Stomach (tissue), 9 donors: ENCODE data around the gene HOOK2. TPM values are rescaled to one million over a fixed set of nuclear protein-coding genes. Genes with fewer than 3 reads are reported as not detected.

ENCODE experiments used
- DNase-seq, 2 donors: peaks; one replicate each; pipeline versions ENCODE4 v3.0.0 to v3.0.0-alpha.2; 2013 to 2019
- H3K27ac ChIP-seq, 5 donors: fragments of 200-600 bp in 4 of 5; sonication (generic) in 4 of 5; one replicate each; pipeline ENCODE4 v1.5.1; 2013 to 2019; ENCODE audit warnings: mild to moderate bottlenecking in 1 of 5, moderate library complexity in 1 of 5
- H3K27me3 ChIP-seq, 3 donors: fragments of 200-600 bp; sonication (generic); one replicate each; pipeline ENCODE4 v1.5.1; 2017 to 2019; ENCODE audit warnings: mixed run types in 1 of 3
- H3K36me3 ChIP-seq, 4 donors: fragments of 200-600 bp; sonication (generic); 1 replicate in 3 of 4; 2 replicates in 1 of 4; pipeline ENCODE4 v1.5.1; 2016 to 2019
- H3K4me1 ChIP-seq, 4 donors: fragments of 200-600 bp; sonication (generic); one replicate each; pipeline ENCODE4 v1.5.1; 2016 to 2019
- H3K4me3 ChIP-seq, 4 donors: fragments of 200-600 bp; sonication (generic) in 3 of 4; one replicate each; pipeline ENCODE4 v1.5.1; 2016 to 2019; ENCODE audit warnings: mild to moderate bottlenecking in 1 of 4
- H3K9me3 ChIP-seq, 4 donors: fragments of 200-600 bp; sonication (generic); one replicate each; pipeline ENCODE4 v1.5.1; 2016 to 2019
- EP300 ChIP-seq: sonication (generic); formaldehyde crosslinking; IDR thresholded peaks from one replicate; pipeline ENCODE4 v1.6.1; 2017; ENCODE audit warnings: antibody characterized with exemption
- POLR2A ChIP-seq, 4 donors: fragments of 450-650 bp; IDR thresholded peaks; one replicate each; pipeline ENCODE4 v1.6.1; 2016; ENCODE audit warnings: antibody characterized with exemption in 4 of 4, control low read depth in 2 of 4, mild to moderate bottlenecking in 1 of 4, moderate library complexity in 1 of 4
- POLR2AphosphoS5 ChIP-seq, 3 donors: sonication (generic); formaldehyde crosslinking; IDR thresholded peaks; one replicate each; pipeline ENCODE4 v1.6.1; 2016; ENCODE audit warnings: antibody characterized with exemption in 3 of 3
- WGBS, 5 donors: extraction: QIAGEN DNeasy Blood & Tissue Kit in 3 of 5; methylation state at CpG; one replicate each; pipeline versions ENCODE4 v1.1.5 to v1.1.7; 2013 to 2018; 5-methylcytosine and 5-hydroxymethylcytosine counted together
- intact Hi-C: fragments of 100-400 bp; cut with DNase I; formaldehyde crosslinking; loops from one replicate; pipeline ENCODE4 v1.15.1; 2023; ENCODE audit warnings: low total_unique reads
- polyA plus RNA-seq, 3 donors: library from polyadenylated mRNA; stranded (reverse); fragments of 200-250 nt; gene quantifications; one replicate each; pipeline ENCODE4 v1.2.3, GENCODE V29; 2013
- total RNA-seq, 5 donors: library from RNA; depleted of rRNA; stranded (reverse); fragments of >200 nt; gene quantifications; one replicate each; pipeline versions ENCODE4 v1.1.0 to v1.2.3, GENCODE V29; 2014 to 2016
- TF ChIP-seq, protein P1 (sequence below), 7 experiments: fragments of 450-650 bp in 4 of 7; fragments of 200-600 bp in 3 of 7; sonication (generic) in 3 of 7; IDR thresholded peaks; one replicate each; pipeline ENCODE4 v1.5.1; 2016 to 2019; ENCODE audit warnings: antibody characterized with exemption in 7 of 7, control low read depth in 2 of 7, mild to moderate bottlenecking in 1 of 7
- donor health status: healthy with polysubstance abuse.
- donor health status: Bipolar disorder and iron deficiency.
- donor health status: healthy.

HOOK2 gene
- total and polyA plus RNA-seq, 8 donors, result 30.1 to 797 (median 70.4) TPM

DNA sequence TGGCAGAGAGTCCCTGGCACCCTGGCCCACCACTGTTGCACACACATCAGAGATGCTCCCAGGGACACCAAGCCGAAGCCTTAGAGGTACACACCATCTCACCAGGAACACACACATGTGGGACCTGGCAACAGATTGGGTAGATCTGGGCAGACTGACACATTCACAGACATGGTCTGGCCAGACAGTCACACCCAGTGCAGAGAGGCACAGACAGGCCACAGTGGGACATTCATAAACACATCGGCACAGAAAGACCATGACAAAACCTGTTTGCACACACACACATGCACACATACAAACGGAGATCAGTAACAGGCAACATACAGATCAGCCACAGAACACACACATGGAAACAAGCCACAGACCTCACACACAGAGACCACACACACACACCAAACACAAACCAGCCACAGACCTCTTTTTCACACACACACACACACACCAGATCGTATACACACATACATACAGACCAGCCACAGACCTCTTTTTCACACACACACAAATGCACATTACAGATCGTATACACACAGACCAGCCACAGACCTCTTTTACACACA, 9.6 kb upstream of the HOOK2 start:
- WGBS, 5 donors, result 25 to 40% (median 37%) methylated on average over 4 to 5 of the region's 5 CpGs
- Histone ChIP-seq H3K36me3 (no peaks in the 10 kb centered on the region), H3K4me1 (peaks cover 74 to 92% (median 80%) of the 10 kb centered on the region in 4 donors), H3K27ac (peak overlapping the region; percentile 92 to 100 (median 95)), H3K9me3 (no peaks in the 10 kb centered on the region), H3K4me3 (no peak overlapping the region), H3K27me3 (no peaks in the 10 kb centered on the region)
- TF ChIP-seq POLR2A (IDR thresholded peaks at IDR 0.05), result no peak
- TF ChIP-seq EP300, result no peak
- TF ChIP-seq, protein P1, sequence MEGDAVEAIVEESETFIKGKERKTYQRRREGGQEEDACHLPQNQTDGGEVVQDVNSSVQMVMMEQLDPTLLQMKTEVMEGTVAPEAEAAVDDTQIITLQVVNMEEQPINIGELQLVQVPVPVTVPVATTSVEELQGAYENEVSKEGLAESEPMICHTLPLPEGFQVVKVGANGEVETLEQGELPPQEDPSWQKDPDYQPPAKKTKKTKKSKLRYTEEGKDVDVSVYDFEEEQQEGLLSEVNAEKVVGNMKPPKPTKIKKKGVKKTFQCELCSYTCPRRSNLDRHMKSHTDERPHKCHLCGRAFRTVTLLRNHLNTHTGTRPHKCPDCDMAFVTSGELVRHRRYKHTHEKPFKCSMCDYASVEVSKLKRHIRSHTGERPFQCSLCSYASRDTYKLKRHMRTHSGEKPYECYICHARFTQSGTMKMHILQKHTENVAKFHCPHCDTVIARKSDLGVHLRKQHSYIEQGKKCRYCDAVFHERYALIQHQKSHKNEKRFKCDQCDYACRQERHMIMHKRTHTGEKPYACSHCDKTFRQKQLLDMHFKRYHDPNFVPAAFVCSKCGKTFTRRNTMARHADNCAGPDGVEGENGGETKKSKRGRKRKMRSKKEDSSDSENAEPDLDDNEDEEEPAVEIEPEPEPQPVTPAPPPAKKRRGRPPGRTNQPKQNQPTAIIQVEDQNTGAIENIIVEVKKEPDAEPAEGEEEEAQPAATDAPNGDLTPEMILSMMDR (IDR thresholded peaks at IDR 0.05), result no peak
- no peak for TF ChIP-seq POLR2AphosphoS5 (IDR thresholded peaks at IDR 0.05)
- peak in 1 of 2 donors; percentile 78 for DNase-seq
- intact Hi-C loops, result no loop called here

DNA sequence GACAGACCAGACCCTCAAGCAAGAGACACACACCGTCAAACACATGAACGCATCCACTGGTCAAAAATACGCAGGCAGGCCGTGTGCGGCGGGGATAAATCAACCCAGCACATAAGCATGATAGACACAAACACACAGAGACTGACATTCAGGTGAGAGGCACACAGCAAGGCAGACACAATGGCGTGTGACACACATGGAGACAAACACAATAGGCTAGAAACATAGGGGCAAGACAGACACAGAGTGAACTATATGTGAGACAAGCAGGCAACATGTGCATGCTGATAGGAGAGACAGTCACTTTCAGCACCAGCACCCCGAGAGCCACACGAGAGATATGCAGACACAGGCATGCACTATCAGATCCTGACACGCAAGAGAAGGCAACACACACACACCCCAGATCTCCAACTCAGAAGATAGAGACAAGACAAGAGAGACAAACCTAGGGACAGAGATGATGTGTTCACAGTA, 9.1 kb upstream of the HOOK2 start:
- Histone ChIP-seq H3K36me3 (no peaks in the 10 kb centered on the region), H3K4me3 (no peak overlapping the region), H3K27ac (peak overlapping the region; percentile 92 to 100 (median 95)), H3K27me3 (no peaks in the 10 kb centered on the region), H3K9me3 (no peaks in the 10 kb centered on the region), H3K4me1 (peaks cover 72 to 96% (median 82%) of the 10 kb centered on the region in 4 donors)
- 37 to 49% (median 43%) methylated on average over 10 of the region's 10 CpGs for WGBS, 5 donors
- TF ChIP-seq, protein P1 (IDR thresholded peaks at IDR 0.05), result no peak
- intact Hi-C loops, result no loop called here
- peak in 1 of 2 donors; percentile 38 for DNase-seq

DNA sequence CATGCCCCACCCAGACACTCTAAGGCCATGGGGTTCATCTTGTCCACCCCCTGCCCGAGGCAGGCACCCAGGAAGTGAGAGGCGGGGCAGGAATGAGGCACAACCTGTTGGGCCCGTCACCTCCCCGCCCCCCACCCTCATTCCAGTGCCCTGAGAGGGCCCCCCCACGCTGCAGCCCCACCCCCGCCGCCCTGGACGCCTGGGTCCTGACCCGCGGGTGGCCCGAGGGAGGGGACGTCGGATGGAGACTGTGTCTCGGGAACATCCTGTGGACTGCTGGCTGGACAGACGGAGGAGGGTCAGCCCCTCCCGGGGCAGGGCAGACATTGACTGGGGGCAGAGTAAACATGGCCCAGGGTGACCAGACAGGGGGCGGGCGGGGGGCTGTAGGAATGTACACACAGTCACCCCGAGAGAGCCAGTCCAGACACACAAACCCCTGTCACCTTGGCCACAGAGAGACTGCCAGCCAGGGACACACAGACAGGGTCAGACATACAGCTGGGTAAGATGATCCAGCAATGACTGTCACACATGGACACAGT, 8.6 kb upstream of the HOOK2 start:
- Histone ChIP-seq H3K36me3 (no peaks in the 10 kb centered on the region), H3K4me3 (peak overlapping the region in 2 of 4 donors; percentile 41 to 52), H3K27me3 (no peaks in the 10 kb centered on the region), H3K4me1 (peaks cover 72 to 96% (median 82%) of the 10 kb centered on the region in 4 donors), H3K27ac (peak overlapping the region; percentile 92 to 100 (median 95)), H3K9me3 (no peaks in the 10 kb centered on the region)
- peak in 1 of 2 donors; percentile 73 for DNase-seq
- TF ChIP-seq POLR2AphosphoS5 (IDR thresholded peaks at IDR 0.05) (peak in 2 of 3 donors; percentile 2 to 9), POLR2A (IDR thresholded peaks at IDR 0.05) (no peak)
- WGBS, 5 donors, result 6 to 13% (median 8%) methylated on average over 2 to 19 of the region's 19 CpGs
- intact Hi-C loops, result no loop called here

DNA sequence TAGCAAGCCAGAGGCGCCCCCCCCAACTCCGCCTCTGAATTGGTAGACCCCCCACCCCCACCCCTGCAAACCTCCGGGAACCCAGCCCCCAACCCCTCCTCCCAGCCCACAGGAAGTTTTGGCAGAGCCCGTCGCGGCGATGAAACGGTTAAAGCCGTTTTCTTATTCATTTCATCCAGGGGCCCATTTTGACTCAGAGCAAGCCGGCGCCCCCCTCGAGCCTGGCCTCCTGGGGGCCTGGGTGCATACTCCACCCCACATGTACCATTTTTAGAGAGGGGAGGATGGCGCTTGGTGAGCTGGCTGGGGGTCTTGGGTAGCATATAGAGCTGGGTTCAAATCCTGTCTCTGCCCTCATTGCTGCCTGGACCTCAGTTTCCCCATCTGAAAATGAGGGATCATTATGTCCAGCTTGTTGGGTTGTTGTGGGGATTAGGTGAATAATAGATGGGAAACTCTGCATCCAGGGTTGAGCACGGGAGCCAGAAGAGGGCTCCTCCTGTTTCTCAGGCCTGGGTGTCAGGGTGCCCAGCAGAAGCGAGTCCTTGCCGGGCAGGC, 8.0 kb upstream of the HOOK2 start:
- Histone ChIP-seq H3K4me1 (peaks cover 71 to 96% (median 82%) of the 10 kb centered on the region in 4 donors), H3K27me3 (no peaks in the 10 kb centered on the region), H3K36me3 (no peaks in the 10 kb centered on the region), H3K9me3 (no peaks in the 10 kb centered on the region), H3K4me3 (peak overlapping the region; percentile 41 to 52 (median 50)), H3K27ac (peak overlapping the region; percentile 92 to 100 (median 95))
- intact Hi-C loops, result no loop called here
- WGBS, 5 donors, result 9 to 19% (median 13%) methylated on average over 15 to 16 of the region's 16 CpGs
- DNase-seq, result no peak
- TF ChIP-seq POLR2AphosphoS5 (IDR thresholded peaks at IDR 0.05) (no peak), POLR2A (IDR thresholded peaks at IDR 0.05) (no peak), EP300 (no peak)
- TF ChIP-seq, protein P1 (IDR thresholded peaks at IDR 0.05), result no peak
